ENCODE measurements around the gene HOXC9.

HOXC9 gene

GRCh38 chr12:54007538-54008259, 7.7 kb downstream of the HOXC9 start:
- H3K27ac ChIP-seq: peak overlapping the region in 4 of 21 experiments; percentile 68 to 98 (median 92)
- no peak overlapping the region for H3K4me3 ChIP-seq

DNA sequence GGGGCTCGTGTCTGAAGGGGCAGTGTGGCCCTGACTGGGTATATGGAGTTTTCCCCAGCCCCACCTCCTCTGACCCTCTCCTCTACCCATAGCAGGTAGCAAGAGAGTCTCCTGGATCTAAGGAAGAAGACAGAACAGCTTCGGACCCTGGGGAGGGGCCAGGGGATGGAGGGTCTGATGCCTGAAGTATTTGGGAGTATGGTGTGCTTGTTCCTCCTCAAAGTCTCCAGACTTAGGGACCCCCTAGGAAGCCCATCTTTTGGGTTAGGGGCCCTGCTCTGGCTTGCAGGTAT, 8.2 kb downstream of the HOXC9 start:
- peak overlapping the region in 5 of 21 experiments; percentile 68 to 98 (median 86) for H3K27ac ChIP-seq
- H3K4me3 ChIP-seq: no peak overlapping the region

GRCh38 chr12:54009171-54010052, 9.5 kb downstream of the HOXC9 start:
- Histone ChIP-seq H3K27ac (peak overlapping the region in 11 of 21 experiments; percentile 37 to 98 (median 70)), H3K4me3 (peak overlapping the region; percentile 20 to 41 (median 32))

- Histone ChIP-seq H3K27ac (peak overlapping the region in 10 of 21 experiments; percentile 37 to 98 (median 76)), H3K4me3 (peak overlapping the region in 3 of 7 experiments; percentile 32 to 41 (median 35))
Measured at GRCh38 chr12:54010053-54010971, 10.4 kb downstream of the HOXC9 start.

DNA sequence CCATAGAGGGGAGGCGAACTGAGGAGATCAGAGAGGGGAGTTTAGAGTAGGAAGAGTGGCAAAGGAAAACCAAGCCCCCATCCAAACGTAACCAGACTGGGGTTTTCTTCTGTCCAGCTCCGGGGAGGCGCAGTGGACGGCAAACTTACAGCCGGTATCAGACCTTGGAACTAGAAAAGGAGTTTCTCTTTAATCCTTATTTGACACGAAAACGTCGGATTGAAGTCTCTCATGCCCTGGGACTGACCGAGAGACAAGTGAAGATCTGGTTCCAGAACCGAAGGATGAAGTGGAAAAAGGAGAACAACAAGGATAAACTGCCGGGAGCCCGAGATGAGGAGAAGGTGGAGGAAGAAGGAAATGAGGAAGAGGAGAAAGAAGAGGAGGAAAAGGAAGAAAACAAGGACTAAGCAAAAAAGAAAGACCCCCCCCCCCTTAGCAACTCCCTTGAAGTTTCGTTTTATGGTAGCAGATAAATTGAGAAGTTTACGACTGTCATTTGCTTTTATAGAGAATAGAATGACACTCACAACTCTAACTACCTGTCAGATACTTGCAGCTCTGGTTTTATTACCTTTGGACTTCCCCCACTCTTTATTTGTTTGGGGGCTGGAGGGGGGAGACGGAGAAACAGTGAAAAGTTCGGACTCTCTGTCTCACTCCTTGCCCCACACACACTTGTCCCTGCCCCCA, 11.2 kb downstream of the HOXC9 start:
- Histone ChIP-seq H3K27ac (peak overlapping the region in 6 of 21 experiments; percentile 65 to 98 (median 85)), H3K4me3 (peak overlapping the region in 2 of 7 experiments; percentile 5 to 15)

GRCh38 chr12:54011665-54012532, 11.9 kb downstream of the HOXC9 start:
- Histone ChIP-seq H3K27ac (peak overlapping the region in 5 of 21 experiments; percentile 65 to 98 (median 84)), H3K4me3 (no peak overlapping the region)

DNA sequence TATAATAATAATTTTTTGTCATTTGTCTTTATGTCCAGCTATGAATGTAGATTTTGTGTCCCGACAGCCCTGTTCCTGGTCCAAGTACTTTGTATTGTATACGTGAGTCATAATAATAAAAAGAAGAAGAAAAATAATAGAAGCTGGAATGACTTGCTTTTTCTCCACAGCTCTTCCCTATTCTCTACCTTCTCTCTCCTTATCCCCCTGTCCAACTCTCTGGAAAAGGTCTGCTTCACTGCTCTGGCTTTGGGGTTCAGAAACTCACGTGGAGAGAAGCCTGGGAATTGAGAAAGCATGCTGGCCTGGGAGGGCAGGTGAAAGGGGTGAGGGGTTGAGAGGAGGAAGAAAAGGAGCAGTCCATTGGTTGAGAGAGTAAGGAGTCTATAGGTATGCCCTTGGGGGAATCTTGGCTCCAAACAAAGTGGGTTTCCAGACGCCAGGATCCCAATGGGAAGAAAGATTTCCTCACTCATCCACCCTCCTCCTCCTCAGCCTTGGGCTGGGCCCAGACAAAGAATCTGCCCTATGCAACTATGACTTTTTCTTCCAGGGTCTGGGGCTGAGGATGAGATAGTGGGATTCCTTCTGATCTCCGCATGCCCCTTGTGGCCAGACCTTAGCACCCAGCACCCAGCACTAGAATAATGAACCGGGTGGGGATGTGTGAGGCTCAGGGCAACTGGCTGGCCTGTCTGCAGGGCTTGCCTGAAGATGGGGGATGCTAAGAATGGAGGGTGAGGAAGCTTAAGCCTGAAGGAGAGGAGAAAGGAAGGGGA, 12.9 kb downstream of the HOXC9 start:
- peak overlapping the region in 7 of 21 experiments; percentile 12 to 98 (median 61) for H3K27ac ChIP-seq
- no peak overlapping the region for H3K4me3 ChIP-seq

GRCh38 chr12:54014377-54015017, 14.5 kb downstream of the HOXC9 start:
- H3K4me3 ChIP-seq: no peak overlapping the region
- H3K27ac ChIP-seq: peak overlapping the region in 9 of 21 experiments; percentile 29 to 98 (median 61)

DNA sequence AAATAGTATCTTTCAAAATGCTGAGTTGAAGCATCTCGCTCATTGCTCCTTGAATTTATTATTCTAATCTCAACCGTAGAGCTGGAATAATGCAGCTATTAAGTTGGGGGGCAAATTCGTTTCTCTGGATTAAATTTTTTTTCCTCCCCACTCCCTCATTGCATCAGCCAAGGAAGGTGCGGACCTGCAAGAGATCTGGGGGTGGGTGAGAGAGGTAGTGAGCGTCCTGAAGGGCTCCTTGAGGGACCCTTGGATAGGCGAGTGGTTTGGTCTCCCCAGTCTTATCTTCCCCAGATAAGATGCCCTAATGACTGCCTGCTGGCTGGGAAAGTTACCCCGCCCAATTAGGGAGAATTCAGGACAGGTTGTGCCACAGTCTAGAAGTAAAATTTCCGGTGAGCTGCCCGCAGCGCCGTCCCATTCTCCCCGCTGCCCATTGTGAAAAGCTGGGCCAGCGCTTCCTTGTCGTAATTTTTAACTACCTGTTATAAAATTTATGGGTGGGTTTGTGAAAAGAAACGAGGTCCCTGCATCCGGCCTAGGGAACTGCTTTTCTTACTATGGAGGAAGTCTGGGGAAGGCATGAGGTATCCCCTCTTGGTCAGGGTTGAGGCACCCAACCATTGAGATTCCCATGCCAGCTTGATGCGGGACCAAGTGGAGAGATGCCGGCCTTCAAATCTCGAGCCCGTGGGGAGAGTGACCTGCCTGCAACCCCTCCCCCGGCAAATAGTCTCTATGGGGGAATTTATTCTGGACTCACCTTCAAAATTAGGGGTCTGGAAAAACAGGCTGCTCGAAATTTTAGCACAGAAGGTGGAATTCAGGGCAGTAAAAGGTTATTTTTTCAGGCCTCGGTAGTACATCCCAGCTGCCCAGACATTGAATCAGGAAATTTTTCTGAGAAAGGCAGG, 15.3 kb downstream of the HOXC9 start:
- H3K27ac ChIP-seq: peak overlapping the region in 4 of 21 experiments; percentile 92 to 98 (median 98)
- no peak overlapping the region for H3K4me3 ChIP-seq

GRCh38 chr12:54016051-54016450, 16.1 kb downstream of the HOXC9 start:
- peak overlapping the region in 12 of 21 experiments; percentile 57 to 98 (median 92) for H3K27ac ChIP-seq
- peak overlapping the region in 6 of 7 experiments; percentile 37 to 61 (median 50) for H3K4me3 ChIP-seq

DNA sequence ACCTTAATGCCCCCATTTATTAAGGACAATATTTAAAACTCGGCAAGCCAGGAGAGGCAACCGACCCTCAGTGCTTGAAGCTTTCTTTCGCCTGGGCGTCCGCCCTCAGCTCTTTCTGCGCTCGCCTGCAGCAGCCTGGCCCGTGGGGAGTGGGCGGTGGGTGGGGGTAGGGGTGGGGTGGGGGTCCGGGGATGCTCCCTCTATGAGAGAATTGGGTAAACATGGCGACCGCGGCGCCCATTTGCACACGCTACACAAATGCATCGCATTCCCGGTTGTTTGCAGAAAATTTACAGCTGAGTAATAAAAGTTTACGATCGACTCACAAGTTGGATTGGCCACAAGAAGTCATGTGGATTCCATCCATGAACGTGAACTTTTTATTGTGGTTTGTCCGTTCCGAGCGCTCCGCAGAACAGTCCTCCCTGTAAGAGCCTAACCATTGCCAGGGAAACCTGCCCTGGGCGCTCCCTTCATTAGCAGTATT, 16.6 kb downstream of the HOXC9 start:
- Histone ChIP-seq H3K27ac (peak overlapping the region in 15 of 21 experiments; percentile 36 to 98 (median 91)), H3K4me3 (peak overlapping the region in 6 of 7 experiments; percentile 37 to 61 (median 50))

DNA sequence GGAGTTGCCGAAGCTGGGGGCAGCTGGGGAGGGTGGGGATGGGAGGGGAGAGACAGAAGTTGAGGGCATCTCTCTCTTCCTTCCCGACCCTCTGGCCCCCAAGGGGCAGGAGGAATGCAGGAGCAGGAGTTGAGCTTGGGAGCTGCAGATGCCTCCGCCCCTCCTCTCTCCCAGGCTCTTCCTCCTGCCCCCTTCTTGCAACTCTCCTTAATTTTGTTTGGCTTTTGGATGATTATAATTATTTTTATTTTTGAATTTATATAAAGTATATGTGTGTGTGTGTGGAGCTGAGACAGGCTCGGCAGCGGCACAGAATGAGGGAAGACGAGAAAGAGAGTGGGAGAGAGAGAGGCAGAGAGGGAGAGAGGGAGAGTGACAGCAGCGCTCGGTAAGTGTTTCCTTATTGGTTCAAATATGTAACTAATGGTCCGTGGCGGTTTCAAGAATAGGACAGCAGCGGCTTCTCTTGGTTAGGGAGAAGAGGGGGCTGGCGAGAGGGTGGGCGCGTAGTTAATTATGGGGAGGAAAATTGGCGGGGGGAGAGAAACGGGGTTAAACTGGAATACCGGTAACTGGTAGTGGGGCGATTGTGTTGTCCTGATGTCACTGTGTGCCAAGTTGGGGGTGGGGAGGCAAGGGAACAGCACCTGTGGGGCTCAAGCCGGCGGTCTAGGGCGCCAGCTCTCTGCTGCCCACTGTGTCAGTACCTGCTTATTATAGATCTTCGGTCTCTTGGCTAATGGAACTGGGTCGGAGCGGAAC, 17.2 kb downstream of the HOXC9 start:
- peak overlapping the region in 19 of 21 experiments; percentile 36 to 98 (median 87) for H3K27ac ChIP-seq
- H3K4me3 ChIP-seq: peak overlapping the region; percentile 35 to 61 (median 45)

DNA sequence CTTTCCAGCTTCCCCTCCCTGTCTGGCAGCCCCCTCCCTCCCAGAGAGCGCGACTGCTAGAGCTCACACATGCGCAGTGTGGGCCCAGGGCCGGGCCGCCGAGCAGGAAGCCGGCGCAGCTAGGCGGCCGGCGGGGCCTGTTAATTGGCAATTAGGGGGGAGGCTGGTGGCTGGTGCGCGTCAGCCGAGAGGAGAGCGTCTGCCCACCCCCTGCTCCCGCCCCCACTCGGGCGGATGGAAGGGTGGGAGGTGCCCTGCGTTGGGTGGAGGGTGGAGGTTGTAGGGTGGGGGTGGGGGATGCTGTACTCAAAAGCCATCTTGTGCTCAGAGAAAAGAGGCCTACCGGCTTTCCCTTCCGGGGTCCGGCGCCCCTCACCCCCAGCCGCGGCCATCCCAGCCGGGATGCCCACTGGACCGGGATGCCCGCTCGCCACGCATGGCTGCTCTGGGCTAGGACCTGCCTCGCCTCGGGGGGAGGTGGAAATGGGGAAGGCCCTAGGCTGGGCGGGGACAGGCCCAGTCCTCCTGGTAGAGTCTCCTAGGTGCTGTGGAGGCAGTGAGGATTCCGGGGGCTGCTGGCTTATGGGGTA, 18.0 kb downstream of the HOXC9 start:
- Histone ChIP-seq H3K4me3 (peak overlapping the region; percentile 35 to 61 (median 45)), H3K27ac (peak overlapping the region in 20 of 21 experiments; percentile 36 to 98 (median 86))

- H3K4me3 ChIP-seq: peak overlapping the region; percentile 35 to 61 (median 45)
Measured at GRCh38 chr12:54018468-54018984, 18.6 kb downstream of the HOXC9 start.

More at GRCh38 chr12:54018468-54018984, 18.6 kb downstream of the HOXC9 start:
- H3K27ac ChIP-seq: peak overlapping the region in 20 of 21 experiments; percentile 36 to 98 (median 86)
